ENCODE measurements around the gene PGBD1.

DNA sequence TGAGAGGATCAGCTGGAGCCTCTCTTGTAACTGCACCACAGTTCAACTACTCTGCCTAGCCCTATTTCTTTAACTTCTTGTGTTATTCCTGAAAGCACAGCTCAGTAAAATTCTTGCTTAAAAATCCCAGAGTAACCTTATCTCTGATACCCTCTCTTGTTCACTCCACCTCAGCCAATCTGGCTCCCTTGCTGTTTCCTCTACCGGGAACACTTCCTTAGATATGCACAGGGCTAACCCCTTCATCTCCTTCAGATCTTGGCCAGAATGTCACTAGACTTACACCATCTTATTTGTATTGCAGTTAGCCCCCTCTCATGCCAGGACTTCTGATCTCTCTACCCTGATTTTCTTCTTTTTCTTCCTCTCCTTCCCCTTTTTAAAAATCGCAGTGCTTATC is 65.7 kb downstream of the PGBD1 start:
- TF ChIP-seq CTCF (IDR thresholded peaks at IDR 0.05; ENCODE audit: extremely low read depth in 1 of 2, insufficient read depth in 1 of 2, low read depth in 1 of 2, low read length in 2 of 2) (no peak), MAX (IDR thresholded peaks at IDR 0.05; ENCODE audit: insufficient read depth, insufficient read length) (no peak)
